GM18858 (cell line): Measurements from ENCODE around the gene SEPTIN2.
"Not testable (repeated sequence)": the region's sequence is repeated elsewhere in the genome, so short reads cannot be mapped to it uniquely, and the experiment has no call there.

Source experiments
- ATAC-seq: cut with Tn5 transposase; IDR thresholded peaks from one replicate; pipeline ENCODE4 v1.9.1; 2021; ENCODE audit not compliant: unreplicated experiment

The SEPTIN2 gene

GRCh38 chr2:241378816-241379215 is 63.1 kb downstream of the SEPTIN2 start:
- no peak for ATAC-seq

DNA sequence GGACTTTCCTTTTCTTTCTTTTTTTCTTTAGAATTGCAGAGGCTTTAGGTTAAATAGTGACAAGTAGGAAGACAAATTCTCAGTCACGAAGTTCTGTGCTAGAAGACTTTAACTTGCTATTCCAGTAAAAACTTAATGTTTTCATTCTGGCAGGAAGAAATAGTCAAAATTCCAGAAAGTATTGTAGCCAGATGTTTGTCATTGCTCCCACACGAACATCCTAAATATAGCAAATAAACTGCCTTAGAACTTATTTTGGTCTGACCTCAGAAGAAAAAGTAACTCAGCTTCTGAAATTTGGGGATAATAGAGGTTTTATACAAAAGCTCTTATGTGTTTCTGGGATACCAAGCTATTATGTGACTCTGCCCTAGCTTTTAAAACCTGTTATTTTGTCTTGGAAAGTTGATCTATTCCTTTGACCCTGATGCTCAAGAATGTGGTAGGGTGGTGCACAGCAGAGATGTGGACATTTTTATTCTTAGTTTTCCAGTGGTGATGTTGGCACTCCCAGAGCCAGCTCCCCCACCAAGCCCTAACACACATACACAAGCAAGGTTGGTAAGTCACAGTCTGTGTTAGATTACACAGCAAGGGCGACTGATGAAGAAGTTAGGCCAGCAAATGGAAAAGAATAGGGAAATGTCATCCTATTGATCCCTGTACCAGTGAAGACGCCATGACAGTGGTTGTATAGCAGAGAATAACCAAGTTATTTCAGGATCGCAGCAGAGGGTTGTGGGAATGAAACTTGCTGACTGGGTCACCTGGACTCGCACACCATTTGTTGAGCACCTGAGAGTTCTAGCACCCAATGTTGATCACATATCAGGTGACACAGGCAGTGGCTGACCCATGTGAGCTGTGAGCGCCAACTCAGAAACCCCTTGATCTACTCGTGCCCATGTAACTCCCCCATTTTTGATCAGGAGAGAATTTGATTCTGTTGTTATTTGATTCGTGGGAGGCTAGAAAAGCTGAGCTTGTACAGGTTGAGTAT is 64.1 kb downstream of the SEPTIN2 start:
- no peak for ATAC-seq

DNA sequence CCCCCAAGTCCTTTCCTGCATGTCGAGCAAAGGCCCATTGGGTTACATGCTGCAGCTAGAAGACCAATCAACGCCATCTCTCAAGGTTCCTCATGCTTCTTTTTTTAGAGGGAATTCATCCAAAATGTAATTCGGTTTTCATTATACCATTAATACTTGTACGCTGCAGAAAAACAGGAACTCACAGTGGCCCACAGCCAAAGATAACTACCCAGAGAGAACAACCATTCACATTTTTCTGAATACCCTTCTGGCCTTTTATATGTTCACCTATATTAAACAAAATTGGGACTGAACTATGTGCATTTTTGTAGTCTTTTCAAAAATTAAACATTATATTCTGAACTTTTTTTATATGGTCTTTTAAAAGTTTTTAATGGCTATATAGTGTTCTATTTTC is 66.1 kb downstream of the SEPTIN2 start:
- ATAC-seq = no peak

- ATAC-seq = not testable (repeated sequence)
Observed at GRCh38 chr2:241385450-241385849, 69.7 kb downstream of the SEPTIN2 start.

- ATAC-seq = no peak
Observed at GRCh38 chr2:241386519-241386918, 70.8 kb downstream of the SEPTIN2 start.

- no peak for ATAC-seq
Observed at GRCh38 chr2:241389697-241390096, 74.0 kb downstream of the SEPTIN2 start.

DNA sequence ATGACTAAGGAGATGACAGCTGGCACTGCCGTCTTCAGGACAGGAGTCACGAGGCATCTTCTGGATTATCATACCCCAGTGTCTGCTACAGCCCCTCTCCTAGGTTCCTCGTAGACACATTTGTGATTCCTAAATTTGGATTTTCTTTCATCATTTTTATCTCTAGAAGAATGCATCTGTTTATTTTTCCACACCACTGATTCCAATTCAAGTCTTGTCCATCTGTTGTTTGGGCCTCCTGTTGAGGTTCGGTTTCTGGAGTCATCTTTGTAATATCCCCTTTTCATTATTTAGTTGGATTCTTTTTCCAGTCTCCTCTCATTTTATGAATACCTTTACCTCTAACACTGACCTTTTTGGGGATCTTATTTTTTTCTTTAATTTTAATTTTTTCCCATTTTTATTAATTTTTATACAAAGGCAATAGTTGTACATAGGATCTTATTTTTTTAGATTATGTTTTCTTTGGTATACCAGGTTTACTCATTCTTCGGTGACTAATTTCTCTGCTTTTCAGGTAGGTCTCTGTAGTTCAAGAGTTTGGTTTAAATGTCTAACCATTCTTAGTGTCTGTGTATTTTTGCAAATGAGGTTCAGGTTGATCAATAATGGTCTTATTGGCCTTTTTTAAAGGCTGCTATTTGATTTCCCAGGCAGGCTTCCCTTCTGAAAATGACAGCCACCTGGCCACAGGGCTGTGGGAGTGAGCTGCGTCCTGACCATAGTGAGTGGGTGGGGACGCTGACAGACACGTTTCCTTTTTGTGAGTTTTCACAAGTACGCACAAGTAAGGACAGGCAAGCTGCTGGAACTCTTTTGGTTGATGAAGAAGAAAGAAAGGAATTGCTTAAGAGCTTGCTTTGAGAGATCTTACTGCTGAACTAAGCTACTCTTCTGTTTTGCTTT is 74.8 kb downstream of the SEPTIN2 start:
- ATAC-seq = no peak

DNA sequence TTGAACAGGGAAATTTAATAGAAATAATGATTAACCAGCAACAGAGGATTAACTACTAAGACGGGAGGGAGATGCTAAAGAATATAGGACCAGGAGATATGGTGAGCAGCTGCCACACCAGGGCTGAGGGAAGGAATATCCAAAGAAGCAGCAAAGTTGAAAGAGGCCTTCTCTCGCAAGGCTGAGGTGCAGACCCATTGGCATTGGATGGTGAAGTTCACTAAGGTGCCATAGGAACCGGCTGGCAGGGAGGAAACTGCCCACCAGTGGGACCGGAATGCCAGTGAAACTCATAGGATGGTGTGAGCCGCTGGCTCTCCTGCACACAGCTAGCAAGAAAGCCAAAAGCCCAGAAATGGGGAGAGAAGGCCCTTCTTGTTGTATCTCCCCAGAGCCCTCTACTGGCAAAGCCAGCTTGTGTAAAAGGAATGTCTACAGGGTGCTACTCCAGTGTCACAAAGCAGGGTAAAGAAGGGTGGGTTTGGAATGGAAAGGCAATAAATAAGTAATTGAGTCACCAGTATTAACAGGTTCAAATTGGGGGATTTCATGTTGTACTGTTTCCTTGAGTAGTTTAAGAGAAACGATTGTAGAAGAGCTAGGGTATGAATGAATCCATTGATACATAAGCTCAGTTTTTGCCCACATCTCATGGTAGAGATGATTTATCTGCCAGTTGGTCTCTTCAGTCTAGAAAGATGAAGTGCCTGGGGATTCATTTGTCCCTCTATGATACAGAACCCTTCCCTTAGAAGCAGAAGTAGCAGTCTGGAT is 76.4 kb downstream of the SEPTIN2 start:
- ATAC-seq = no peak

DNA sequence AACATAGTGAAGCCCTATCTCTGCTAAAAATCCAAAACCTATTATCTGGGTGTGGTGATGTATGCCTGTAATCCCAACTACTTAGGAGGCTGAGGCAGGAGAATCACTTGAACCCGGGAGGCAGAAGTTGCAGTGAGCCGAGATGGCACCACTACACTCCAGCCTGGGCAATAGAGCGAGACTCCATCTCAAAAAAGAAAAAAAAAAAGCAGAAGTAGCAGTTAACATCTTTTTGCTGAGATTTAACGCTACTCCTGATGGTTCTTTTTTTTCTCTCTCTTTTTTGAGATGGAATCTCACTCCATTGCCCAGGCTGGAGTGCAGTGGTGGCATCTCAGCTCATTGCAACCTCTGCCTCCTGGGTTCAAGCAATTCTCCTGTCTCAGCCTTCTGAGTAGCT is 77.0 kb downstream of the SEPTIN2 start:
- ATAC-seq = not testable (repeated sequence)

DNA sequence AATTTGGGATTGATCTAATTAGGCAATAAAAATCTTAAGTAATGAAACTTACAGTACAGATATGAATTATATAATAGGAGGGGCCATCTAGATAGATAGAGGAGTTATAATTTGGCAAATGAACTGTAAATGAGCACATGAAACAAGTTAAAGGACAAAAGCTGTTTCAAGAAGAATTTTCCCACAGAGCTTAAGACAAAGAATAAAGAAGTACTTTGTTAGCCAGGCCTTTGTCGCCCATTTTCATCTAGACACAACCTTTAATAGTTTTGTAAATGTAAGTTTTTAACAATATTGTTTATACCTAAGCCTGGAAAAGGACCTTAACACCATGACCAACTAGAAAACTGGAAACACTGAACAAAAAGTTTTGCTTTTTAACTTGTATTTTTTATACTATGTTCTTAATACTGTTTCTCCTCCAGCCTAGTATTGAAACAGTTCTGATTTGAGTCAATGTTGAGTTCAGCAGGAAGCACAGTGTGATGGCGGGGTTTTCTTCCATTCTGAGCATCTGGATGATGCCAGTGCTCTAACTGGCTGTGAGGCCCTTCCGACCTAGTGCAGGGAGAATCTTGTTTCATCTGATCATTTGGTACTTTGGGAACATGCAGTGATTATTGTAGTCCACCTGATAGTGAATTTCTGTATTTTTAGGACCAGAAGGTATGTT is 77.9 kb downstream of the SEPTIN2 start:
- no peak for ATAC-seq

DNA sequence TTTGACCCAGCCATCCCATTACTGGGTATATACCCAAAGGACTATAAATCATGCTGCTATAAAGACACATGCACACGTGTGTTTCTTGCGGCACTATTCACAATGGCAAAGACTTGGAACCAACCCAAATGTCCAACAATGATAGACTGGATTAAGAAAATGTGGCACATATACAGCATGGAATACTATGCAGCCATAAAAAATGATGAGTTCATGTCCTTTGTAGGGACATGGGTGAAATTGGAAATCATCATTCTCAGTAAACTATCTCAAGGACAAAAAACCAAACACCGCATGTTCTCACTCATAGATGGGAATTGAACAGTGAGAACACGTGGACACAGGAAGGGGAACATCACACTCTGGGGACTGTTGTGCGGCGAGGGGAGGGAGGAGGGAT is 81.1 kb downstream of the SEPTIN2 start:
- not testable (repeated sequence) for ATAC-seq

DNA sequence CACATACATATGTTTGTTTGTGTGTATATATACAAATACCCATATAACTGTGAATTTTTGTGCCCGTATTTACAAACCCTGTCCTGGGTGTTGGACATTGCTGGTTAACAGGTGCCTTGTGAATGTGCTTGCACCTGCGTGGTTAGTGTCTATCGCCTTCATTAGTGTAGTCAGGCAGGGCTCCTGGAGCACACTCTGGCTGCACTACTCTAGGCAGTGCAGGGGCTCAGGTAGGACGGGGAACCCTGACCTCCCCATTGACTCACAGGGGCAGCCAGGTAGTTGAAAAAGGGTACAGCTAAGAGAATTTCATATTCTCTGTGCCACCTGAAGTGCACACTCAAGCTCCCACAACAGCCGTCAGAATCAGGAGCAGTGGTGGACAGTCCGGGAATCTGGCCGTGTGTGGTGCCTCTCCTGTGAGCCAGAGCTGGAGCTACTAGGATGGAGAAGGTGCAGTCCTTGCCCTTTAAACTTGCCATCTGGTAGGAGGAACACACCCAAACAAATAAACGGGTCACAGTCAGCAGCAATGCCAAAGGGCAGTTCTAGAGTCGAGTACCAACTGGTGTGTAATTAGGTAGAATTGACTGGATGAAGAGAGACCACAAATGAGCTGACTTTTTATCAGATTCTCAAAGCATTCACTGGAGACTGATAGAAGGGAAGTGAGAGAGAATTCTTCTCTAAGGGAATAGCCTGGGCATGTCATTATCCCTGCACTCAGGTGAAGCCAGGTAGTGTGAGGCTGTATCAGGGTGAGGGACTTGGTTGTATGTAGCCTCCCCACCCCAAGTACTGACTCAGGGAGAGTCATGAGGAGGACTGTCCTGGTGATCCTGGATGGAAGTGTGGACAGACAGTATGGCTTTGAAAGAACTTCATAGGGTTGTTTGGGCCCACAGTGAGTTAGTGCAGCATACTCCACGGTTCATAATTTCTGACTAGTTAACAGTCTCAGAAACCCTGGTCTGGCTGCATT is 84.5 kb downstream of the SEPTIN2 start:
- ATAC-seq = no peak
